Sciatic nerve (tissue), 2 donors: ENCODE results near the gene VSX1. TPM values are rescaled to one million over a fixed set of nuclear protein-coding genes. Genes with fewer than 3 reads are reported as not detected.

Experiments
- ATAC-seq: fragments of 200-7000 bp; cut with Tn5 transposase; one replicate; pipeline ENCODE4 v1.9.1; 2020; ENCODE audit warnings: mild to moderate bottlenecking, moderate library complexity
- DNase-seq: peaks from one replicate; pipeline ENCODE4 v3.0.0-alpha.2; 2020; ENCODE audit warnings: low spot score
- intact Hi-C: fragments of 100-400 bp; cut with DNase I; formaldehyde crosslinking; loops from one replicate; pipeline ENCODE4 v1.14.2; 2022
- total RNA-seq: library from RNA; stranded (reverse); fragmentation: NEBNext Ultra II Directional; extraction: Animal tissue kit (Norgen Biotek cat#: 25700); gene quantifications from one replicate; pipeline ENCODE4 v1.2.1, GENCODE V29; 2021
- donor health status: DM: no; HTN: no; CAD: no.
- donor health status: DM: no; HTN: no; CAD: no.

Gene VSX1
- total RNA-seq, 1 donor from 2014 or later: not detected

DNA sequence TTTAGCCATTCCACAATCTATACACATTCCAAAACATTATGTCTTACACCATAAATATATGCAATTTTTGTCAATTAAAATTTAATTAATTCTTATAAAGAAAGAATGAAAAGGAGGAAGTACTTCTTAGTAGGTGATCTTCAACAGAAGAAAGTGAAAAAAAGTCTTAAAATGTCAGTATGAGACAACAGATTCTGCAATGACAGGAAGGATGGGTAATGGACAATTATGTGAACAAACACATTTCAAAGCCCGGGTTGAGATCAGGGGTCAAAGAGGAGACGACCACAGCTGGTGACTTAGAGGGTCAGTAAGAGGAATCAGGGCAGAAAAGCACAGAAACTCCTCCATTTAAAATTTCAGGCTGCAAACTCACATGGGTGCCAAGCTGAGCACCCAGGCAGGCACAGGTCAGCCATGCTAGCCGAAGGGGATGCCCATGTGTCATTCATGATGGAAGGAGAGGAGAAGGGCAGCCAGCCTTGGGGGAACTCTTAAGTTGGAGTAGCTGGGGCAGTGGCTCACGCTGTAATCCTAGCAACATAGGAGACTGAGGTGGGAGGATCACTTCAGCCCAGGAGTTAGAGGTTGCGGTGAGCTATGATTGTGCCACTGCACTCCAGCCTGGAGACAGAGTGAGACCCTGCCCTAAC, 11.0 kb downstream of the VSX1 start:
- no peak for ATAC-seq
- peak; percentile 17 for DNase-seq
- intact Hi-C loops: no loop called here

DNA sequence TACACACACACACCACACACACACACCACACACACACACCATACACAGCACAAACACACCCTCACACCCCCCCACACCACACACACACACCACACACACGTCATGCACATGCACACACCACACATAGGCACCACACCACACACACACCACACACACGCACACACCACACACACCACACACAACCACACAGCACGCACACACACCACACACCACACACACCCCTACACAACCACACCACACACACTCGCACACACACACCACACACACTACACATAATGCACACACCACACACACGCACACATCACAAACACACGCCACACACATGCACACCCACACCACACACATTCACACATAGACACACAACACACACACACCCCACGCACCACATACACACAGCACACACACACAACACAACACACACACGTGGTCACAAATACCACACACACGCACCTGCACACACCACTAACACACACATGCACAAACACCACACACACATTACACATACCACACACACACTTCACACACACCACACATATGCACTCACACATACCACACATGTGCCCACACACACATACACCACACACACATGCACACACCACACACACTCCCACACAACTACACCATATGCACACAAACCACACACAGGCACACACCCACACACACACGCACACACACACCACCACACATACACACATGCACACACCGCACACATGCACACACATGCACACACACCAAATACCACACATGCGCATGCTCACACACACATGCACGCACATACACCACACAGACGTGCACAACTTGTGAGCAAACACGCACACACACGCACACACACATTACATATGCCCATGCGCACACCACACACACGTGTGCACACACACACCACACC, 14.6 kb downstream of the VSX1 start:
- DNase-seq (peak; percentile 26), ATAC-seq (no peak)
- intact Hi-C loops: no loop called here

DNA sequence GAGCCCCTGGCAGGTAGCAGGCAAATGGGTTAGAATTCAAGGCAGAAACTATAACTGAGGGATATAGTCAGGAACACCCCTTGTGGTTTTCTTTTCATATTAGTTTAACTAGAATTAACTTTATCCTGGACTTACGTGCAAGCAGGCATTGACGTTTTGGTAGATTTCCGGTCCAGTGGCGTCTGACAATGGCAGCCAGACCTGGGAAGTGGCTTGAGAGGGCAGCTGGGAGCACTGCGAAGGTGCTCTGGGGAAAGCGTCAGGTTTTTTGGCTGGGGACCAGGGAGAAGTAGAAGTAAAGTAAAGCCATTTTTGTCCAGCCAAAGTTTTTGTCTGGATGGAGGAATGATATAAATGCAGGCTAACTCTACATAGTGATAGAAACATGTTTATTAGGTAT, 15.6 kb downstream of the VSX1 start:
- ATAC-seq: no peak
- intact Hi-C loops: no loop called here
- peak; percentile 41 for DNase-seq

DNA sequence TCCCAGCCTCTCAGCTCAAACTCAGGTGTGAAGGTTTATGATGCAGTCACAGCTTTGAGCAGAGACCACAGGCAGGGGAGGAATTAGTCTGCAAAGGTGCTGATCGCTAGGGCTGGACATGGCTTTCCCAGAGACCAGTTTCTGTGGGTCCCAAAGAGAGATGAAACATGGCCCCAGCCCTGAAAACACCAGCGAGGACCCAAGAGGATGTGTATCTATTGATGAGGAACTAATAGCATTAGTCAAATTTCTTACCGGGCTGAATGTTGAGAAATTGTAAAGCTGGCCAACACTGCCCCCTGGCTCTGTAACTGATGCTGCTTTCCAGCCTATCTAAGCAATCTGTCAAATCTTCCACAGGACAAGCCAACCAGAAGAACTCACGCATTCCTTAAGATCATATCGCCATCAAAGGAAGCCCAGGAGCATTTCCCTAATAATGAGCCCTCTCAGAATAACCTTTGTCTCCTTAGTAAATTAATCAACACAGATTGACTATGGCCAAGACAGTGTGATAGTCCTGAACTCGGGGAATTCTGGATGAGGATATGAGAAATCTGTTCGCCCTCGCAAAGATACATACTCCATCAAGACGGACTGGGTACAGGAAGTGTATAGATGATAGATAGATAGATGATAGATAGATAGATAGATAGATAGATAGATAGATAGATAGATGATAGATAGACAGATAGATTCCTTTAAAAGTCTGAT, 16.2 kb downstream of the VSX1 start:
- intact Hi-C loops: no loop called here
- ATAC-seq (peak; percentile 91), DNase-seq (peak; percentile 81)

DNA sequence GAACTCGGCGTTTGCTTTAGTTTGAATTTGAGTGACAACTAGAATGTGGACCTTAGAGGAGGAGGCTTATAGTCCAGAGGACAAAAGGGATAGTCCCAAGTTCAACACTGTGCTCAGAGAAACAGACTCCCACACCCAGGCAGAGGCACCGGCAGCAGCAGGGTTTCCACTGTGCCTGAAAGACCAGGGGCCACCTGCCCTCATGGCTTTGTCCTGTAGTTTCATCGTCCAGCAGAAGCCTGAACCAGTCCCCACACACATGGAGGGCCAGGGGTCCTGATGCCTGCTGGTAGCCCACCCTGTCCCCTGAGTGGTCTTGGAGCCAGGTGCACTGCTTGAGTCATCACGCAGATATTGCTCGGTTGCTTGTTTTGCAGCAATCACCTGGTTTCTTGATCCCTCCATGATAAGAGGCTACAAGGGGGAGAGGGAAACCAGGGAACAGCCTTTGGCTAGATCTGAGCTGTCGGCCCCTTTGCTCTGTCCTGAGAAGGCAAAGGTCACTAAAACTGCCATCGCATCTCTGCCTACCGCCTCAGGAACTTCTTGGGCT, 16.8 kb downstream of the VSX1 start:
- DNase-seq: peak; percentile 47
- intact Hi-C loops: no loop called here
- ATAC-seq: no peak

DNA sequence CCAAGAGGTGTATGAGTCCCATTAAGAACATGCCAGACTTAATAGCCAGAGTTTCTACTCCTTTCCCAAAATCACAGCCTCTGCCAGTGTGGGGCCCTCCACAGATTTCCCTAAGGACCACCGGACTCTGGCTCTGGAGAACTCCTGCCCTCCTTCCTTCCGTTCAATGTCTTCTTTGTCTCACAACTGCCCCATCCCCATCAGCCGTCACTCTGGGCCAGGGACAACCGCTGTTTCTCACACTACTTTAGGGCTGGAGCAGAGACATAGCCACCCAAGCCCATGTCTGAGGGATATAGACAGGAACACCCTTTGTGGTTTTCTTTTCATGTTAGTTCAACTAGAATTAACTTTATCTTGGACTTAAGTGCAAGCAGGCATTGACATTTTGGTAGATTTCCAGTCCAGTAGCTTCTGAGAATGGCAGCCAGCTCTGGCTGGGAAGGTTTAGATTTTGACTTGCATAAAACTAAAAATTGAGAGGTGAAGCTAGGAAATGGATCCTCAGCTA, 17.3 kb downstream of the VSX1 start:
- DNase-seq (peak; percentile 41), ATAC-seq (no peak)

GRCh38 chr20:25063981-25064380, 18.0 kb downstream of the VSX1 start:
- ATAC-seq: no peak
- peak; percentile 28 for DNase-seq
- intact Hi-C loops: loop anchor here (5.0 kb wide), 1 partner anchor 67 kb away; no protein-coding TSS in a partner anchor

More for the DNA sequence above, 17.3 kb downstream of the VSX1 start:
- intact Hi-C loops: loop anchor here (5.0 kb wide), 1 partner anchor 67 kb away; no protein-coding TSS in a partner anchor

GRCh38 chr20:25063546-25063945, 18.4 kb downstream of the VSX1 start:
- intact Hi-C loops: loop anchor here (5.0 kb wide), 1 partner anchor 66 kb away; no protein-coding TSS in a partner anchor
- ATAC-seq (no peak), DNase-seq (peak; percentile 28)

- ATAC-seq (no peak), DNase-seq (peak; percentile 32)
- intact Hi-C loops: loop anchor here (5.0 kb wide), 1 partner anchor 66 kb away; no protein-coding TSS in a partner anchor
Measured at GRCh38 chr20:25062841-25063240, 19.1 kb downstream of the VSX1 start.

GRCh38 chr20:25061821-25062530, 20.0 kb downstream of the VSX1 start:
- DNase-seq: peak; percentile 39
- ATAC-seq: no peak
- intact Hi-C loops: loop anchor here (5.0 kb wide), 1 partner anchor 65 kb away; no protein-coding TSS in a partner anchor

DNA sequence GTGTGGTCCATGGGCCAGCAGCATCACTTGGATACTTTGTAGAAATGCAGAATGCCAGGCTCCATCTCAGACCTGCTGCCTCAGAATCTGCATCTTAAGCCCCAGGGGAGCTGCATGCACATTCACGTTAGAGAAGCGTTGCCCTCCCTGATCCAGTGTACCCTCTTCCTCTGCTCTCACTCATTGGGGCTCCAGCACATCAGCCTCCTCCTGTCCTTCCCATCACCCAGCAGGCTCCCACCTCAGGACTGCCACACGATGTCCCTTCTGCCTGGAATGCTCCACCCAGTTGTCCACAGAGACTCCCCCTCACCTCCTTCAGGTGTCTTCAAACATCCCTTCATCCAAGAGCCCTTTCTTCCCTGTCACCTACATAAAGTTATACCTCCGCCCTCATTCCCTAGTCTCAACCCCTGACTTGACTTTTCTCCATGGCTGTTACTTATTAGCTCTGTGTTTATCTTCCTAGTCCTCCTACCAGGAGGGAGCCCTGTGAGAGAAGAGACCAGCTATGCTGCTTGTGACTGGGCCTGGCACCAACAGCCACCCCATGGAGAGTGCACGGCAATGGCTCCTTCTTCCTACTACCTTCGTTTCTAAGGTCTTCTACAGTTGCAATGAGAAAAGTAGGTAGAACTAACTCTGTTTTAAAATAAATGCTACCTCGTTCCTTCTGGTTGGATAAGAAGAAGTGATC, 20.7 kb downstream of the VSX1 start:
- intact Hi-C loops: loop anchor here (5.0 kb wide), 1 partner anchor 64 kb away; no protein-coding TSS in a partner anchor
- ATAC-seq (no peak), DNase-seq (peak; percentile 46)

DNA sequence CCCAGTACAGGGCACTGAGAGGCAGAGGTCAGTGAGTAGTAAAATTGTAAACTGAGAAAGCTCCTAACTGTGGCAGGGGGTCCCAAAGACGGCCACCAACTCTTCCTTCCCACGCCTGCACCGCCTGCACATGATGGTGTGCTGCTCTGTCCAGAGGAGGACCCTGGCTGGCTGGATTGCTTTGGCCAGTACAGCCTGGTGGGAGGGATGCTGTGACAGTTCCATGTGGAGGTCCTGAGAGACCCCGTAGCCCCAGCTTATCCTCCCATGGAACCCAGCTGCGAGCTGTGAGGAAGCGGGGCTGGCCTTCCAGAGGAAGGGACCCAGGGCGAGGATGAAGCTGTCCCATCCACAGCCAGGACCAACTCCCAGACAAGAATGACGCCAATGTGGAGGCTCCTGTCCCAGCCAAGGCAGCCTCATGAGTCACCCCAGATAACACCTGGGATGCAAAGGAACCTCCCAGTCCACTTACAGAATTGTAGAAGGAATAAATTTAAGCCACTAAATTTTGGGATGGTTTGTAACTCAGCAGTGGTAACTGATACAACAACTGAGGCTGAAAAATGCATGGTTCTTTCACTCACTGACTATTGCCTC, 22.0 kb downstream of the VSX1 start:
- ATAC-seq: no peak
- peak; percentile 50 for DNase-seq
- intact Hi-C loops: loop anchor here (5.0 kb wide), 1 partner anchor 63 kb away; no protein-coding TSS in a partner anchor

DNA sequence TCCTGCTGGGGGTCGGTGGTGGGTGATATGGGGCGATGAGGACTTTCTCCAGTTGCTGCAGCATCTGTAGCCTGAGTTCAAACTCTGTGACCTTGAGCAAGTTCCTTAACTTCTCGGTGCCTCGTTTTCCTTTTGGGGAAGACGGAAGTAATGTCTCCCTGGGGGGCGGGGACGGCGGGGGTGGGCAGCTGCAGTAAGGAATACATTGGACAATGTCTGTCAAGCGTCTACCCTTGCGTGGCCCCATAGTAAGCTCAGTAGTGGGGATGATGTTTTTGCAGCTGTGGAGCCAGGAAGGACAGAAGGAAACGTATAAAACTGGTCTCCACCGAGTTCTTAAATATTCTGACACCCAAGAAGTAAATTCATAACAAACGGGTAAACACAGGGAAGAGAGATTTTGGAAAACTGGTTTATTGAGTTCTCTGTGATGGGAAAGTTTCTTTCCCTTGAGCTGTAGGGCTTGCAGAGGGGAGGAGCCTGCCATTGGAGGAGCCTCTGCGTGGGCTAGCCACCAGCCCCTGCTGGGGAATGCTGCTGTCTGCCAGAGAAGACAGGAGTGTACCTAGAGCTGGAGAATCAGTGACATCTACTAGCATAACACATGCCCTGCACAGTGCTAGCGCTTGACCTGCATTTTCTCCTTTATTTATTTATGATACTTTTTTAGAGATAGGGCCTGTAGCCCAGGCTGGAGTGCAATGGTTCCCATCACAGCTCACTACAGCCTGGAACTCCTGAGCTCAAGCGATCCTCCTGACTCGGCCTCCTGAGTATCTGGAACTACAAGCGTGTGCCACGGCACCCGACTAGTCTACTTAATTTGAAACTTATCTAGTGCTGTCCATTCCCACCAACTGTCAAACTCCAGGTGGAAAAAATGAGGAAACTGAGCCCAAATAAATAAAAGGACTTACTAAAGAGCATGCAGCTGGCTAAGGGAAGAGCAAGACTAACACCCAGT, 22.8 kb downstream of the VSX1 start:
- DNase-seq (peak; percentile 66), ATAC-seq (peak; percentile 47)
- intact Hi-C loops: no loop called here

- DNase-seq (peak; percentile 80), ATAC-seq (peak; percentile 74)
- intact Hi-C loops: no loop called here
Measured at GRCh38 chr20:25058051-25058846, 23.7 kb downstream of the VSX1 start, which contains the start of gene ACSS1. Gene ACSS1, minus strand, starts transcription at chr20:25058139. Its CDS starts 37 bp downstream, at chr20:25058102.
